SH-SY5Y (cell line): ENCODE results near the gene RNGTT.

Source experiments
- GATA2 ChIP-seq: IDR thresholded peaks from 2 replicates; pipeline ENCODE4 v1.6.1; 2011; ENCODE audit warnings: mild to moderate bottlenecking, low read depth, low read length
- GATA3 ChIP-seq: IDR thresholded peaks from 2 replicates; pipeline ENCODE4 v1.6.1; 2011; ENCODE audit warnings: low read depth, mild to moderate bottlenecking, low read length, moderate library complexity

RNGTT gene

GRCh38 chr6:88712243-88712936 lies 251.0 kb downstream of the RNGTT start:
- TF ChIP-seq GATA2: no peak
- no peak for TF ChIP-seq GATA3

- TF ChIP-seq GATA3 (no peak), GATA2 (no peak)
Observed at GRCh38 chr6:88709819-88710246, 253.6 kb downstream of the RNGTT start.

GRCh38 chr6:88708197-88708744 lies 255.1 kb downstream of the RNGTT start:
- TF ChIP-seq GATA3 (no peak), GATA2 (no peak)

GRCh38 chr6:88705601-88706000 lies 257.8 kb downstream of the RNGTT start:
- no peak for TF ChIP-seq GATA2
- no peak for TF ChIP-seq GATA3

GRCh38 chr6:88704980-88705379 lies 258.4 kb downstream of the RNGTT start:
- TF ChIP-seq GATA3: no peak
- TF ChIP-seq GATA2: no peak

- TF ChIP-seq GATA3 (no peak), GATA2 (no peak)
Observed at GRCh38 chr6:88702956-88703556, 260.4 kb downstream of the RNGTT start.

- TF ChIP-seq GATA3 (no peak), GATA2 (no peak)
Observed at GRCh38 chr6:88698661-88699060, 264.8 kb downstream of the RNGTT start.

GRCh38 chr6:88695937-88696336 lies 267.5 kb downstream of the RNGTT start:
- TF ChIP-seq GATA3: no peak
- TF ChIP-seq GATA2: no peak

GRCh38 chr6:88683734-88684133 lies 279.7 kb downstream of the RNGTT start:
- no peak for TF ChIP-seq GATA2
- no peak for TF ChIP-seq GATA3

GRCh38 chr6:88680654-88681053 lies 282.8 kb downstream of the RNGTT start:
- no peak for TF ChIP-seq GATA2
- TF ChIP-seq GATA3: no peak

- TF ChIP-seq GATA3: no peak
- no peak for TF ChIP-seq GATA2
Observed at GRCh38 chr6:88679841-88680240, 283.6 kb downstream of the RNGTT start.

- TF ChIP-seq GATA2 (no peak), GATA3 (no peak)
Observed at GRCh38 chr6:88677356-88677755, 286.1 kb downstream of the RNGTT start.

- no peak for TF ChIP-seq GATA3
- no peak for TF ChIP-seq GATA2
Observed at GRCh38 chr6:88671624-88672023, 291.8 kb downstream of the RNGTT start.

- TF ChIP-seq GATA3 (no peak), GATA2 (no peak)
Observed at GRCh38 chr6:88670369-88670768, 293.0 kb downstream of the RNGTT start.

- TF ChIP-seq GATA2 (no peak), GATA3 (no peak)
Observed at GRCh38 chr6:88669475-88669874, 293.9 kb downstream of the RNGTT start.

- TF ChIP-seq GATA3: no peak
- TF ChIP-seq GATA2: no peak
Observed at GRCh38 chr6:88666901-88667300, 296.5 kb downstream of the RNGTT start.
